Measurements from ENCODE around the gene ADRA2C.

ADRA2C gene

DNA sequence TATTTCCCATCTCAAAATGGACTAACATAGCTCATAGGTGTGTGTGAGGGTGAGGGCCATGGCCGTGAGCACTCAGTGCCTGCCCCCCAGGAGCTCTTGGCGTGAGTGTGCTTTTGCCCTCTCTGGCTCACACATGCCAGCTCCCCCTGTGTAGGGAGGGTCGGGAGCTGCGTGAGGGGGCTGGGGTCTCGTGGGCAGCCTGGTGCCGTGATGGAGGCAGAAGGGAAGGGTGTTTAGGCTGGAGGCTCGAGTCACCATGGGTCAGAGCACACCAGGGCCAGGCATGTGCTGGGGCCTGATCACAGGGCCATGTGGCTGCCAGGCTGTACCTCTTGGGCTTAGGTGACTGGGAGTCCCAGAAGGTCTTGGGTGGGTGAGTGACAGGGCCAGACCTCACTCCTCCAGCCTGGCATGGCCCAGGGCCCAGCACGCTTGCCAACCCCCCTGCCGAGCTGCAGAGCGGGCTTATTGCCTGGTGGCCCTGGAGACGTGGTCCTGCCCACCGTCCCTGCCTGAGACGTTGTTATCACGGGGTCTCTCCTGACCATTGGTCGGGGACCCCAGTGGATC is 44.0 kb downstream of the ADRA2C start:
- Histone ChIP-seq H3K9me3 (ENCODE audit: insufficient read depth, low read depth, low read length) (no peaks in the 10 kb centered on the region; the same call in 1 of the 2 replicates), H3K4me3 (ENCODE audit: low read length, poor library complexity, severe bottlenecking) (no peak overlapping the region)

DNA sequence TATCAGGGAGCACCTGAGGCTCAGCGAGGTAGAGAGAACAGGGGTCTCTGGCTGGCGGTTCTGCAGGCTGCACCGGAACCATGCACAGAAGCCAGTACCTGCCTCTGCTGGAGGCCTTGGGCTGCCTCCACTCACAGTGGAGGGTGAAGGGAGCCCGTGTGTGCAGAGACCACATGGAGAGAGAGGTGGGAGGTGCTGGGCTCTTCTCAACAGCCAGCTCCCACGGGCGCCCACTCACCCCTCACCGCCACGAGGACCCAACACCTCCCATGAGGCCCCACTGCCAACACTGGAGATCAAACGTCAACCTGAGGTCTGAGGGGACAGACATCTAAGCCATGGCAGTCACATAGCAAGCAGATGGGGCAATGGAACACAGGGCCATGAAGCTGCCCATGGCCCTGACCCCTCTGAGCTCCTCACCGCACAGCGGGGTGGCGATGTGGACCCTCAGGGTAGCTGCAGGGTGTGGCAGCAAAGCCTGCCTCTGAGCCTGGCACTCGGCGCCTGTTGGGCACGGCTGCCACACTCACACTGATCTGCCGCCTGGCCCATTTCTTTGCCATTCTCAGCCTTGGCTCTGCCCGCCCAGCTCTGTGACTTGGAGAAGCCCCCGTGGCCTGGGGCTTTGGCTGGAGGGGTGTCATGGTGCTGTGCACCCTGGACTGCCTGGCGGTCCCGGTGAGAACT is 44.8 kb downstream of the ADRA2C start:
- Histone ChIP-seq H3K4me1 (ENCODE audit: insufficient read depth, low read length, poor library complexity, severe bottlenecking) (no peaks in the 10 kb centered on the region), H3K79me2 (ENCODE audit: insufficient read depth, low read length) (no peaks in the 10 kb centered on the region), H2AFZ (ENCODE audit: low read length) (no peak overlapping the region), H3K9me2 (replicated peaks; ENCODE audit: low read depth, low read length) (no peaks in the 10 kb centered on the region), H3K27me3 (ENCODE audit: insufficient read depth, low read length, poor library complexity, severe bottlenecking) (no peaks in the 10 kb centered on the region), H3K36me3 (ENCODE audit: insufficient read depth, low read length) (no peaks in the 10 kb centered on the region), H3K4me2 (ENCODE audit: low read depth, low read length, poor library complexity, severe bottlenecking) (no peak overlapping the region), H3K9ac (ENCODE audit: low read depth, low read length, poor library complexity, severe bottlenecking) (no peak overlapping the region), H3F3A (ENCODE audit: low read depth) (no peaks in the 10 kb centered on the region), H4K20me1 (ENCODE audit: insufficient read depth, low read length, poor library complexity, severe bottlenecking) (no peaks in the 10 kb centered on the region), H3K4me3 (ENCODE audit: low read length, poor library complexity, severe bottlenecking) (no peak overlapping the region), H3K9me3 (ENCODE audit: insufficient read depth, low read depth, low read length) (no peaks in the 10 kb centered on the region; the same call in 1 of the 2 replicates)
- TF ChIP-seq, protein P1, sequence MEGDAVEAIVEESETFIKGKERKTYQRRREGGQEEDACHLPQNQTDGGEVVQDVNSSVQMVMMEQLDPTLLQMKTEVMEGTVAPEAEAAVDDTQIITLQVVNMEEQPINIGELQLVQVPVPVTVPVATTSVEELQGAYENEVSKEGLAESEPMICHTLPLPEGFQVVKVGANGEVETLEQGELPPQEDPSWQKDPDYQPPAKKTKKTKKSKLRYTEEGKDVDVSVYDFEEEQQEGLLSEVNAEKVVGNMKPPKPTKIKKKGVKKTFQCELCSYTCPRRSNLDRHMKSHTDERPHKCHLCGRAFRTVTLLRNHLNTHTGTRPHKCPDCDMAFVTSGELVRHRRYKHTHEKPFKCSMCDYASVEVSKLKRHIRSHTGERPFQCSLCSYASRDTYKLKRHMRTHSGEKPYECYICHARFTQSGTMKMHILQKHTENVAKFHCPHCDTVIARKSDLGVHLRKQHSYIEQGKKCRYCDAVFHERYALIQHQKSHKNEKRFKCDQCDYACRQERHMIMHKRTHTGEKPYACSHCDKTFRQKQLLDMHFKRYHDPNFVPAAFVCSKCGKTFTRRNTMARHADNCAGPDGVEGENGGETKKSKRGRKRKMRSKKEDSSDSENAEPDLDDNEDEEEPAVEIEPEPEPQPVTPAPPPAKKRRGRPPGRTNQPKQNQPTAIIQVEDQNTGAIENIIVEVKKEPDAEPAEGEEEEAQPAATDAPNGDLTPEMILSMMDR (conservative IDR thresholded peaks at IDR 0.05; ENCODE audit: low read length), result no peak
- no peak for TF ChIP-seq EZH2phosphoT487 (IDR thresholded peaks at IDR 0.05; ENCODE audit: borderline replicate concordance)

More for the DNA sequence above, 44.0 kb downstream of the ADRA2C start:
- Histone ChIP-seq H3K4me2 (ENCODE audit: low read depth, low read length, poor library complexity, severe bottlenecking) (no peak overlapping the region), H3K27me3 (ENCODE audit: insufficient read depth, low read length, poor library complexity, severe bottlenecking) (no peaks in the 10 kb centered on the region), H2AFZ (ENCODE audit: low read length) (no peak overlapping the region), H3K9me2 (replicated peaks; ENCODE audit: low read depth, low read length) (no peaks in the 10 kb centered on the region), H3F3A (ENCODE audit: low read depth) (no peaks in the 10 kb centered on the region), H4K20me1 (ENCODE audit: insufficient read depth, low read length, poor library complexity, severe bottlenecking) (no peaks in the 10 kb centered on the region), H3K9ac (ENCODE audit: low read depth, low read length, poor library complexity, severe bottlenecking) (no peak overlapping the region), H3K36me3 (ENCODE audit: insufficient read depth, low read length) (no peaks in the 10 kb centered on the region), H3K4me1 (ENCODE audit: insufficient read depth, low read length, poor library complexity, severe bottlenecking) (no peaks in the 10 kb centered on the region), H3K79me2 (ENCODE audit: insufficient read depth, low read length) (no peaks in the 10 kb centered on the region)
- no peak for TF ChIP-seq EZH2phosphoT487 (IDR thresholded peaks at IDR 0.05; ENCODE audit: borderline replicate concordance)
- TF ChIP-seq, protein P1 (conservative IDR thresholded peaks at IDR 0.05; ENCODE audit: low read length), result no peak

DNA sequence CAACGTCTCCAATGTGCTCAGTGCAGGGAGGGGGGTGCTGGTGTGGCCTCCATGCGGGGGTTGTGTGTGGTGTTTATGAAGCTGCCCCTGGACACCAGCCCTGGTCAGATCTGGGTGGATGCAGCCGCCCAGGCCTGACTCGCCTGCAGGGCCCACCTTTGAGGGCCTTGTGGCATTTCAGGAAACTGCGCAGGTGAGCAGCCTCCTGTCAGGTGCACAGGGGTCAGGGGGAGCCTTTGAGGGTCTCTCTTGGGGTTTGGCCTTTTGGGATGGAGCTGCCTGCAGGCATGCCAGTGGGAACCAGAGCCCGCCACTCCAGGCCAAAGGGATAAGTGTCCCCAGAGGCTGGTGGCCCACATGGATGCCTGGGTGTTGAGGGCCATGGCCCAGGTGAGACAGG is 45.4 kb downstream of the ADRA2C start:
- Histone ChIP-seq H4K20me1 (ENCODE audit: insufficient read depth, low read length, poor library complexity, severe bottlenecking) (no peaks in the 10 kb centered on the region), H3K4me1 (ENCODE audit: insufficient read depth, low read length, poor library complexity, severe bottlenecking) (no peaks in the 10 kb centered on the region), H3K27me3 (ENCODE audit: insufficient read depth, low read length, poor library complexity, severe bottlenecking) (no peaks in the 10 kb centered on the region), H3K79me2 (ENCODE audit: insufficient read depth, low read length) (no peaks in the 10 kb centered on the region), H3K9me3 (ENCODE audit: insufficient read depth, low read depth, low read length) (no peaks in the 10 kb centered on the region; the same call in 1 of the 2 replicates), H3F3A (ENCODE audit: low read depth) (no peaks in the 10 kb centered on the region), H2AFZ (ENCODE audit: low read length) (no peak overlapping the region), H3K9ac (ENCODE audit: low read depth, low read length, poor library complexity, severe bottlenecking) (no peak overlapping the region), H3K4me3 (ENCODE audit: low read length, poor library complexity, severe bottlenecking) (no peak overlapping the region), H3K36me3 (ENCODE audit: insufficient read depth, low read length) (no peaks in the 10 kb centered on the region), H3K4me2 (ENCODE audit: low read depth, low read length, poor library complexity, severe bottlenecking) (no peak overlapping the region), H3K9me2 (replicated peaks; ENCODE audit: low read depth, low read length) (no peaks in the 10 kb centered on the region)
- no peak for TF ChIP-seq EZH2phosphoT487 (IDR thresholded peaks at IDR 0.05; ENCODE audit: borderline replicate concordance)
- TF ChIP-seq, protein P1 (conservative IDR thresholded peaks at IDR 0.05; ENCODE audit: low read length), result no peak

All from Loucy (cell line).